Gastrocnemius medialis (tissue), 4 donors: ENCODE measurements around the gene WNT7B. TPM values are rescaled to one million over a fixed set of nuclear protein-coding genes. Genes with fewer than 3 reads are reported as not detected.

Experiments
- ATAC-seq, 2 donors: fragments of 150-250 bp; one replicate each; pipeline ENCODE4 v1.9.1; 2016
- DNase-seq, 2 donors: peaks; one replicate each; pipeline ENCODE4 v3.0.0-alpha.2; 2019
- H3K27ac ChIP-seq, 4 donors: fragments of 200-600 bp; sonication (generic); 1 replicate in 1 of 4; 2 replicates in 3 of 4; pipeline ENCODE4 v1.5.1; 2016 to 2018; ENCODE audit warnings: mild to moderate bottlenecking in 2 of 4, moderate library complexity in 1 of 4
- H3K27me3 ChIP-seq, 3 donors: fragments of 200-600 bp; sonication (generic) in 2 of 3; 1 replicate in 1 of 3; 2 replicates in 2 of 3; pipeline versions ENCODE4 v1.5.1 to v1.6.0; 2016 to 2019; ENCODE audit warnings: mild to moderate bottlenecking in 1 of 3, moderate library complexity in 1 of 3
- H3K36me3 ChIP-seq, 2 donors: fragments of 200-600 bp; sonication (generic) in 1 of 2; one replicate each; pipeline ENCODE4 v1.5.1; 2017 to 2018
- H3K4me1 ChIP-seq, 2 donors: fragments of 200-600 bp; sonication (generic) in 1 of 2; one replicate each; pipeline ENCODE4 v1.5.1; 2016 to 2017; ENCODE audit warnings: mild to moderate bottlenecking in 2 of 2
- H3K4me3 ChIP-seq, 4 donors: fragments of 200-600 bp; sonication (generic) in 3 of 4; 1 replicate in 1 of 4; 2 replicates in 3 of 4; pipeline ENCODE4 v1.5.1; 2016 to 2019; ENCODE audit warnings: mild to moderate bottlenecking in 2 of 4
- H3K9me3 ChIP-seq, 3 donors: fragments of 200-600 bp; sonication (generic) in 2 of 3; 1 replicate in 1 of 3; 2 replicates in 2 of 3; pipeline ENCODE4 v1.5.1; 2016 to 2019
- POLR2A ChIP-seq, 2 donors: fragments of 450-650 bp; IDR thresholded peaks; one replicate each; pipeline ENCODE4 v1.6.1; 2017; ENCODE audit warnings: antibody characterized with exemption in 2 of 2, mild to moderate bottlenecking in 2 of 2, moderate library complexity in 2 of 2
- in situ Hi-C, 4 donors: fragments of 200-750 bp; cut with MboI; loops; one replicate each; pipeline versions ENCODE4 v1.15.0 to v1.8.0; 2017; ENCODE audit warnings: low sequenced_read_pairs in 4 of 4
- intact Hi-C: fragments of 100-400 bp; cut with DNase I; formaldehyde crosslinking; loops from one replicate; pipeline ENCODE4 v1.15.1; 2023; ENCODE audit warnings: low total_unique reads
- total RNA-seq, 4 donors: library from RNA; depleted of rRNA; stranded (reverse); fragments of >200 nt; gene quantifications; one replicate each; pipeline versions ENCODE4 v1.1.0 to v1.2.3, GENCODE V29; 2016
- TF ChIP-seq, protein P1 (sequence below), 5 experiments: fragments of 450-650 bp in 3 of 5; fragments of 200-600 bp in 2 of 5; sonication (generic) in 2 of 5; IDR thresholded peaks in 4 of 5; conservative IDR thresholded peaks in 1 of 5; 1 replicate in 4 of 5; 2 replicates in 1 of 5; pipeline ENCODE4 v1.5.1; 2016 to 2019; ENCODE audit warnings: antibody characterized with exemption in 5 of 5, mild to moderate bottlenecking in 3 of 5, moderate library complexity in 3 of 5

Gene WNT7B
- total RNA-seq, 4 donors from 2014 or later, result not detected

DNA sequence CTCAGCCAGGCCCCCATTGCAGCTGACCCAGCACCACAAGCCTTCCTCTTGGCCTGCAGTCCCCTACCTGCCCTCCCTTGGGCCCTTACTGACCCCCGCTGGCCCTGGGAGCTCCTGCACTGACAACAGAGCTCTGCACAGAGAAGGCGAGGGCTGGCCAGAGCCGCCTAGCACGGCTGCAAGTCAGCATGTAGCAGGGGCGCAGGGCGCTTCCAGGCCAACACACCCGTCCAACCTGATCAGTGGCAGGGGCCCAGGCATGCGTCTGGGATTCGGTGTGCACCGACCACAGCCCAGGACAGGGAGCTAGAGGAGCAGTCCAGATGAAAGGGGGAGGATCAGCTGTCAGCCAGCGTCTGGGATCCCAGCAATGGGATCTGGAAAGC lies 7.6 kb downstream of the WNT7B start:
- TF ChIP-seq, protein P1, sequence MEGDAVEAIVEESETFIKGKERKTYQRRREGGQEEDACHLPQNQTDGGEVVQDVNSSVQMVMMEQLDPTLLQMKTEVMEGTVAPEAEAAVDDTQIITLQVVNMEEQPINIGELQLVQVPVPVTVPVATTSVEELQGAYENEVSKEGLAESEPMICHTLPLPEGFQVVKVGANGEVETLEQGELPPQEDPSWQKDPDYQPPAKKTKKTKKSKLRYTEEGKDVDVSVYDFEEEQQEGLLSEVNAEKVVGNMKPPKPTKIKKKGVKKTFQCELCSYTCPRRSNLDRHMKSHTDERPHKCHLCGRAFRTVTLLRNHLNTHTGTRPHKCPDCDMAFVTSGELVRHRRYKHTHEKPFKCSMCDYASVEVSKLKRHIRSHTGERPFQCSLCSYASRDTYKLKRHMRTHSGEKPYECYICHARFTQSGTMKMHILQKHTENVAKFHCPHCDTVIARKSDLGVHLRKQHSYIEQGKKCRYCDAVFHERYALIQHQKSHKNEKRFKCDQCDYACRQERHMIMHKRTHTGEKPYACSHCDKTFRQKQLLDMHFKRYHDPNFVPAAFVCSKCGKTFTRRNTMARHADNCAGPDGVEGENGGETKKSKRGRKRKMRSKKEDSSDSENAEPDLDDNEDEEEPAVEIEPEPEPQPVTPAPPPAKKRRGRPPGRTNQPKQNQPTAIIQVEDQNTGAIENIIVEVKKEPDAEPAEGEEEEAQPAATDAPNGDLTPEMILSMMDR (IDR thresholded peaks at IDR 0.05 in 4 of 5, conservative IDR thresholded peaks at IDR 0.05 in 1 of 5), result no peak
- TF ChIP-seq POLR2A (IDR thresholded peaks at IDR 0.05), result no peak
- in situ Hi-C loops, result no loop called here
- no peak overlapping the region for H3K27ac ChIP-seq
- no peak overlapping the region for H3K4me3 ChIP-seq
- H3K9me3 ChIP-seq, result no peaks in the 10 kb centered on the region
- peaks cover 5 to 12% of the 10 kb centered on the region in 2 donors for H3K4me1 ChIP-seq
- intact Hi-C loops, result no loop called here
- DNase-seq, result no peak
- no peak for ATAC-seq
- no peaks in the 10 kb centered on the region for H3K36me3 ChIP-seq
- H3K27me3 ChIP-seq, result peaks cover 59 to 66% (median 62%) of the 10 kb centered on the region in 3 donors

DNA sequence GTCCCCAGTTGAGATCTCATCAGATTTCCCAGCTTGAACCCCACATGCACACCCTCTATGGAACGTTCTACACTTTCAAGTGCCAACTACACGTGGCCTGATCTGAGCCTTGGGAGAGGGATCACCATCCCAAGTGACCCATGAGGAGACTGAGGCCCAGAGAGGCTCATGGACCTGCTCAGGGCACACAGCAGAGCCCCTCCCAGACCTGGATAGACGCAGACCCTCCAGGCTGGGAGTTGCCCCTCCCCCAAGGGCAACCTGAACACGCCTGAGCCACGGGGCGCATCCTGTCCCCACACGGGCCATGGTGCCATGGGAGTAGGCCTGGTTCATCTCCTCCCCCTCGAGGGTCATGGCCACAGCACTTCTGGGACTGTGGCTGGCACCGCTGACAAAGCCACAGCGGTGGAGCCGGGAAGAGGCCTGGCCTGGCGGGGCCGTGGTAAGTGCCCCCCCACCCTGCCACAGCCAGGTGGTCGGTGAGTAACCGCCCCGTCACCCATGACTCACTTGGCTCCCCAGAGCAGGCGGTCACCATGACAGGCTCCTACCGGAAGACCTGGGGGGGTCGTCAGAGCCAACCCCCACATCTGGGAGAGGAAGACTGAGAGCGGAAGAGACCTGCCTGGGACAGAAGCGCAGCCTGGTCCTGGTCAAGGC lies 8.1 kb downstream of the WNT7B start:
- Histone ChIP-seq H3K9me3 (no peaks in the 10 kb centered on the region), H3K27me3 (peaks cover 54 to 61% (median 56%) of the 10 kb centered on the region in 3 donors), H3K4me1 (peaks cover 5 to 12% of the 10 kb centered on the region in 2 donors), H3K36me3 (no peaks in the 10 kb centered on the region), H3K4me3 (no peak overlapping the region), H3K27ac (no peak overlapping the region)
- no peak for TF ChIP-seq POLR2A (IDR thresholded peaks at IDR 0.05)
- in situ Hi-C loops, result no loop called here
- intact Hi-C loops, result no loop called here
- DNase-seq (no peak), ATAC-seq (no peak)

DNA sequence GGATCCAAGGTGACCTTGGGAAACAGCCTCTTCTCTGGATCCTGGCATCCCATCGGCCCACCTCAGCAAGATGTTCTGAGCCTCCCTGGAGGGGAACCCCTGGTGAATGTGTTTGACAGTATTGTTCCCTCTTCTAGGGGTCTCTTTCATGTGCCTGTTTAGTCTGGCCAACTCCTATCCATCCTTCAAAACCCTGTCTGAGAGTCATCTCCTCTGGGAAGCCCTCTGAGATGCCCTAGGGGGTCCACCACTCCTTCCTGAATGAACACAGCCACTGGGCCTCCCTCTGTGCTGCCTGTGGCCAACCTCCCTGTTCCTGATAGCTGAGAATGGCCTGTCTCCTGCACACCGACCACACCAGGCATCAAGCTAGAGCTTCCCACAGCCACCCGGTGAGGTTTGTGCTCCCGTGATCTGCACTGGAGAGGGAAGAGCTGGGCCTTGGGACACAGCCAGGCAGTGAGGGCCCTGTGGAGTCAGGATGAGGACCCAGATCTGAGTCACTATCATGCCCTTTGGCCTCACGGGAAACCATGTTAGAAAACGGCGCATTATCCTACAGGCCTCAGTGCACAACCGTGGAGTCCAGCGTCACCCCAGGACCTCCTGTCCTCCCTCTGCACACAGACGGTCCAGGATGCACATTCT lies 8.8 kb downstream of the WNT7B start:
- no peak for TF ChIP-seq POLR2A (IDR thresholded peaks at IDR 0.05)
- TF ChIP-seq, protein P1 (IDR thresholded peaks at IDR 0.05 in 4 of 5, conservative IDR thresholded peaks at IDR 0.05 in 1 of 5), result no peak
- ATAC-seq (no peak), DNase-seq (no peak)
- peaks cover 47 to 53% (median 50%) of the 10 kb centered on the region in 3 donors for H3K27me3 ChIP-seq
- H3K27ac ChIP-seq, result no peak overlapping the region
- H3K9me3 ChIP-seq, result no peaks in the 10 kb centered on the region
- intact Hi-C loops, result no loop called here
- no peak overlapping the region for H3K4me3 ChIP-seq
- peaks cover 5 to 12% of the 10 kb centered on the region in 2 donors for H3K4me1 ChIP-seq
- H3K36me3 ChIP-seq, result no peaks in the 10 kb centered on the region
- in situ Hi-C loops, result no loop called here

DNA sequence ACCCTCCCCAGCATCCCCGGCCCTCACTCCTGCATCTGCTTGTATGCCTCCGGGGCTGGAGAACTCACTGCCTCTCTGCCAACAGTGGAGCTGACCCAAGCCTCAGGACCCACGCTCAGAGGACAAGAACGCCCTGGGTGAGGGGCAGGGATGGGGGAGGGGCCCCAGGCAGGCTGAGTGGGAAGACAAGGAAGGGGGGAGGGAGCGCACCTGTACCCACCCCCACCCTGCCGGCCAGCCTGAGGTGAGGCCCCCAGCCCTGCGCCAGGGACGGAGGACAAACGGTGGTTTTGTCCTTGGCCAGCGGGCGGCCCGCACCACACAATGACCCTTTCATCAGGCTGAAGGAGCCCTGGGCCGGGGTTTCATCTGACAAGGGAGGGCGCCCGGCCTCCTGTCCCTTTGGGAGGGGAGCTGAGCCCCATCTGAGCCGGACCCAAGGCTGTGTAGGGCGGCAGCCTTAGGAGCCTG lies 10.0 kb downstream of the WNT7B start:
- DNase-seq (no peak), ATAC-seq (no peak)
- no peak overlapping the region for H3K27ac ChIP-seq
- no peaks in the 10 kb centered on the region for H3K9me3 ChIP-seq
- H3K4me1 ChIP-seq, result peaks cover 5 to 12% of the 10 kb centered on the region in 2 donors
- in situ Hi-C loops (no loop called here), intact Hi-C loops (no loop called here)
- no peak for TF ChIP-seq POLR2A (IDR thresholded peaks at IDR 0.05)
- TF ChIP-seq, protein P1 (IDR thresholded peaks at IDR 0.05 in 4 of 5, conservative IDR thresholded peaks at IDR 0.05 in 1 of 5), result no peak
- H3K4me3 ChIP-seq, result no peak overlapping the region
- H3K27me3 ChIP-seq, result peaks cover 39 to 45% (median 43%) of the 10 kb centered on the region in 3 donors
- no peaks in the 10 kb centered on the region for H3K36me3 ChIP-seq

DNA sequence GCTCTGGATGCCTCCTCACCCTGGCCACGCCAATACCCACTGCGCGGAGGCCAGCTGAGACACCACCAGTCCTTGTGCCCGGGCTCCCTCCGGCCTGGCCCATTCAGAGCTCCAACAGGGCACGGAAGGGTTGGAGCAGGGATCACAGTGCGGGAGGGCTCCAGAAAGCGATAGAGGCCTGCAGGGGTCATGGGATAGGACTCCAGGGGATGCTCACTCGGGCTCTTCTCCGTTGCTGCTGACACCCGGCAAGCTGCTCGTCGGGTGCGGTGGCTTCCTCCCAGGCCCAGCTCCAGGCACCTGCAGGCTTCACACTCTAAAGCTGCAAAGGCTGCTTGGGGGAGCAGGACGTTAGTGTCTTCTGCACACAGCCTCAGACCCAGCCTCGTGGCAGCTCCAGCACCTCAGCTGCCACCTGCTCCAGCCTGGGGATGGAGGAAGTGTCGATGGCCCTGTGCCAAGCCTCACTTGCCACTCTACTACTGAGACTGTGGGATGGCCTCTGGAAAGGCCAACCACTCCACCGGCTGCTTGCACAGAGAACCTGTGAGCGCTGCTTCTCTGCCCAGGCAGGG lies 10.6 kb downstream of the WNT7B start:
- Histone ChIP-seq H3K4me1 (peaks cover 5 to 9% of the 10 kb centered on the region in 2 donors), H3K4me3 (no peak overlapping the region), H3K27ac (no peak overlapping the region), H3K9me3 (no peaks in the 10 kb centered on the region), H3K27me3 (peaks cover 34 to 41% (median 40%) of the 10 kb centered on the region in 3 donors), H3K36me3 (no peaks in the 10 kb centered on the region)
- intact Hi-C loops (no loop called here), in situ Hi-C loops (no loop called here)
- no peak for TF ChIP-seq POLR2A (IDR thresholded peaks at IDR 0.05)
- TF ChIP-seq, protein P1 (IDR thresholded peaks at IDR 0.05 in 4 of 5, conservative IDR thresholded peaks at IDR 0.05 in 1 of 5), result no peak
- no peak for ATAC-seq
- no peak for DNase-seq
